WI38 (cell line): ENCODE measurements around the gene HOXB3.

ENCODE experiments used
- H3K4me3 ChIP-seq: 2 replicates; pipeline ENCODE4 v1.5.1; 2011; ENCODE audit warnings: low read depth, mild to moderate bottlenecking, control low read depth, low read length
- TF ChIP-seq, protein P1 (sequence below): IDR thresholded peaks from 2 replicates; pipeline ENCODE4 v1.5.1; 2012; ENCODE audit warnings: low read depth, mild to moderate bottlenecking, control low read depth, low read length

Gene HOXB3

DNA sequence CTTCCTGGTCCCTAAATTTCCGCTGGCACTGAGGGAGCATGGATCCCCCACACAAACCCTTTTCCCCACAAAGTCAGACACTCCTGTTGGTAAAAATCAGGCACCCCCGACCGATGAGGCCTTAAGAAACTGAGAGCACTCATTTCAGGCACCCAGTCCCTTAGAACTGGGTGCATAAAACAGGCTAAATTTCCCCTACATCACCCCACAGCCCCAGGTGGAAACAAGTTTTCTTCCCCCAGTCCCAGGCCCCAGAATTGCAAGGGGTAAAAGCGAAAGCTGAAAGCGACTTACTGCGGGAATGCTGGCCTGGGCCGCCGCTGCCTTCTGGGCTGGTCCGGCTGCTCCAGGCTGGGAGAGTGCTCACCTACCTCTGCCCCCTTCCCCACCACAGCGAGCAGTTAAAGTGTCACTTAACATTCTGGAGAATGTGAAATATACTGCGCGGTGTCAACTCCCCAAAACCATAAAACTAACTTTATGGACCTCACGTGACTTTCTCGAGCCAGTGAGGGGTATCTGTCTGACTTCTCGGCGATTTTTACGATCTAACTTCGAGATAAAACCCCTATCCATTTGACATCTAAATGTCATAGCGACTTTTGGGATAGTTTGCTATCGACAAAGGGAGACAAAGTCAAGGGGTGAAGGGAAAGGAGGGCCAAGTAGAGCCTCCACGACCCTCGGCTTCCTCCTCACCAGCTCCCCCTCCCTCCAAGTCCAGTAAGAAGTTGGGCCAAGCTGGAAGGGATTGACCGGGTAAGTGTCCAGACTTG is at the start of gene HOXB3:
TSS of gene HOXB3 (minus strand) at position 411 of the 776 bp plus-strand sequence. CDS start 37,767 bp downstream, outside the sequence.
- TF ChIP-seq, protein P1, sequence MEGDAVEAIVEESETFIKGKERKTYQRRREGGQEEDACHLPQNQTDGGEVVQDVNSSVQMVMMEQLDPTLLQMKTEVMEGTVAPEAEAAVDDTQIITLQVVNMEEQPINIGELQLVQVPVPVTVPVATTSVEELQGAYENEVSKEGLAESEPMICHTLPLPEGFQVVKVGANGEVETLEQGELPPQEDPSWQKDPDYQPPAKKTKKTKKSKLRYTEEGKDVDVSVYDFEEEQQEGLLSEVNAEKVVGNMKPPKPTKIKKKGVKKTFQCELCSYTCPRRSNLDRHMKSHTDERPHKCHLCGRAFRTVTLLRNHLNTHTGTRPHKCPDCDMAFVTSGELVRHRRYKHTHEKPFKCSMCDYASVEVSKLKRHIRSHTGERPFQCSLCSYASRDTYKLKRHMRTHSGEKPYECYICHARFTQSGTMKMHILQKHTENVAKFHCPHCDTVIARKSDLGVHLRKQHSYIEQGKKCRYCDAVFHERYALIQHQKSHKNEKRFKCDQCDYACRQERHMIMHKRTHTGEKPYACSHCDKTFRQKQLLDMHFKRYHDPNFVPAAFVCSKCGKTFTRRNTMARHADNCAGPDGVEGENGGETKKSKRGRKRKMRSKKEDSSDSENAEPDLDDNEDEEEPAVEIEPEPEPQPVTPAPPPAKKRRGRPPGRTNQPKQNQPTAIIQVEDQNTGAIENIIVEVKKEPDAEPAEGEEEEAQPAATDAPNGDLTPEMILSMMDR = no peak
- peak within 1 kb of the TSS; percentile 89 for H3K4me3 ChIP-seq

DNA sequence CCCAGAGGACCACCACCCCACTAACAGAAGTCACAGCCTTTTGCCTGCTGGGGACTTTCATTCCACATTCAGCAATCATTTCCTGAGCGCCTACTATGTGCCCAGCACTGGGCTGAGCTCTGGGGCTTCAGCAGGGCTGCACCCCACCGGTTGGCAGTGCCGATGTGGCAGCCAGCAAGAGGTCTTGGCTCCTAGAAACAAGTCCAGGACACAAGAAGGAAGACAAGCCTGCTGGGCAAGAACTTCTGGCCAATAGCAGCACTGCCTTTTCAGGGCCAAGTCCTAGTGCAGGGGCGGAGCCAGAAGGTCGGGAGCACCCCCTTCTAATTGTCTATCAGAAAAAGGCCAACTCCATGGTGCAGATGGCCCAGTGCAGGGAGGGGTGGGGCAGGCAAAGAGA is 49.1 kb upstream of the HOXB3 start:
- TF ChIP-seq, protein P1 = no peak
- no peak overlapping the region for H3K4me3 ChIP-seq

DNA sequence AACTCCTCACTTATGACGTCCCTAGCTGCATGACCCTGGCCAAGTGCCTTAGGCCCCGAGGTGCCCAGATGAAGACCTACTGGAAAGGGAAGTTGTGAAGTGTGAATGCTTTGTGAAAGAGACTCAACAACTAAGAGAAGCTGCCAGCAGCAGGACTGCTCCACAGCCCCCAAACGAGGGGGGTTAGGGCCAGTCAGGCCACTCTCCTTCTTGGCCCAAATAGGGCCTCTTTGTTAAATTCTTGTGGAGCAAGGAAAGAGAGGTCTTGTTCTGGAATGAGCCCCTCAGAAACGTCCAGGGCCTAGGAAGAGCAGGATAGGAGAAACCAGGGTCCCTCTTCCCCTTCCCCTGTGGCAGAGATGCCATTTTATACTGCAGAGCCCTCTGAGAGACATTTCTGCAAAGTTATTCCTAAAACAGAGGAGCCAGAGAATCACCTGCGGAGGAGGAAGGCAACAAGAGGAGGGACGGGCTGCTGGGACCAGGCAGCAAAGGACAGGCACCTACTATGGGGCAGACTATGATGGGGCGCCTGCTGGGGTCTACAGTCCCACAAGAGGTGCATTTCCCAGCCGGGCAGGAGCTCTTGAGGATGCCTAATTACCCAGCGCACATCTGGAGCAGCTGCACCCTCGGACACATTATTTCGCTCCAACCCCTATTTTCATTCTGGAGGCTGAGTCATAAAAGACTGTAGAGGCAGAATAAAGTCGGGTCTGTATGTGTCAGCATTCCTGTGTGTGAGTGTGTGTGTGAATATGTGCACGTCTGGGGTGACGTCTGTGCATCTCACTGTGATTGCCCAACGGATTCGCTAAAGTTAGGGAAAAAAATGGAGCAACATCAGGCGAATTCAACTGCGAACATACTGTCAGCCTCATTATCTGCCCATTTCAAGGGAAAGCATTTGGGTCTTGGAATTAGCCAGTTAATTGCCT is 47.6 kb upstream of the HOXB3 start:
- TF ChIP-seq, protein P1 = no peak
- no peak overlapping the region for H3K4me3 ChIP-seq

DNA sequence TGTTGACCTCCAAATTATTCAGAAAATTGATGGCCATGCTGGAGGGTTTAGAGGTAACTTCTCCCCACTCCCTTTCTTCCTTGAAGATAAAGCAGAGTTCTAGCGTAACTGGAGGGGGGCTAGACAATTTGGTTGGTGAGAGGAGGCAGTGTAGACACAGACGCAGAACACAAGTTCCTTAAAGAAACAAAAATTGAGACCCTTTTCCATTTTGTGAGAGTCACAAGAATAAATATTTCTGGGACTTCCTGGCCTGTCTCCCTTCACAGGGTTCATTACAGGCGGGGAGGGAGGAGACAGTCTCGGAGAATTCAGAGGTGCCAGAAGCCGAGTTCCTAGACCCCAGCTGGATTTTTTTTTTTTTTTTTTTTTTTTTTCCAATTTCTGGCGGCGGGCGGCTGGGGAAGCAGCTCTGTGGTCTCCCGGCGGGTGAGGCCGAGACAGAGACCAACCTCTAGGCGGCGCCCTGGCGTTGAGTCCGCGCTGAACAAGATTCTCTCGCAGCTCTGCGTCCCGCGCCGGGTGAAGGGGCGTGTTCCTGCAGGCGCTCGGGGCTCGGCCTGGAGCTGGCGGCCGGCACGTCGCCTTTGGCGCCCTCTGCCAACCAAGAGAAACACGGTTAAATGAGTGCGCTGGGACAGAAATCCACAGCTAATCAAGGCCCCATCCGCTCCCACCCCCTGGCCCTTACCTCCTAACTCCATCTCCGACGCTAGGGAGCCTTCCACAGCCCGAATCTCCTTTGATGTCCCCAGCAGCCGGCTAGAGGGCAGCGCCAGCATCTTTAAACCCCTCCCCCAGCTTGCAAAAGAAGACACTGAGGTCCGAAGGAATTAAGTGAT is 46.4 kb upstream of the HOXB3 start:
- H3K4me3 ChIP-seq = no peak overlapping the region
- TF ChIP-seq, protein P1 = peak; percentile 44; the same call in 1 of the 2 replicates

DNA sequence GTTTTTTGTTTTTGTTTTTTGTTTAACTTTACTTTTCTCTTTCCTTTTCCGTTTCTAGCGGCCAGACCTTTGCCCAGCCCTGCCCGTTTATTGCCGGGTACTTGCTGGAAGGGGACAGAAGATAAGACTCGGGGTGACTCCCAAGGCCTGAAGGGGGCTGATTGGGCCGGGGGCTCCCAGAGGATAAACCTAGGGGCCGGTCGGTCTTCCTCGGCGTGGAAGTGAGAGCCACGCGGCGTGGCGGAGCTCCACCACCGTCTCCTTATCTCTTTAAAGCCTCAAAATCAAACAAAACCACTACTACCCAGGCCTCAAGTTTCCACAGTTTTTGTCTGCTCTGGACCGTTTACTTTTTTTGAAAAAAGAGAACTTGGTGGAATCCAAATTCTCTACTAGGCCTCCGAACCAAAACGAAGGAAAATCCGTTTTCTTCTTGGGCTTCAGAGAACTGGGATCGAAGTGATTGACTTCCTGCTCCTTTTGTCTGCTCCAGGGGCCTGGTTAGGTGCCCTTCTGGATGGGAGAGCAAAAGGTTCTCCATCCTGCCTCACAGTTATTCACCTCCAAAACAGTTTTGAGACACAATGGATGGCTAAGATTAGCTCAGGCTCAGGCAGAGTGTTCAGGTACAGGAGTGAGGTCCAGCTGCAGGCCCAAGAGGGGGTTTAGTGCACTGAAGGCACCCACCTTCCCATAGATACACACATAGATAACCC is 44.6 kb upstream of the HOXB3 start:
- TF ChIP-seq, protein P1 = no peak
- H3K4me3 ChIP-seq = no peak overlapping the region

DNA sequence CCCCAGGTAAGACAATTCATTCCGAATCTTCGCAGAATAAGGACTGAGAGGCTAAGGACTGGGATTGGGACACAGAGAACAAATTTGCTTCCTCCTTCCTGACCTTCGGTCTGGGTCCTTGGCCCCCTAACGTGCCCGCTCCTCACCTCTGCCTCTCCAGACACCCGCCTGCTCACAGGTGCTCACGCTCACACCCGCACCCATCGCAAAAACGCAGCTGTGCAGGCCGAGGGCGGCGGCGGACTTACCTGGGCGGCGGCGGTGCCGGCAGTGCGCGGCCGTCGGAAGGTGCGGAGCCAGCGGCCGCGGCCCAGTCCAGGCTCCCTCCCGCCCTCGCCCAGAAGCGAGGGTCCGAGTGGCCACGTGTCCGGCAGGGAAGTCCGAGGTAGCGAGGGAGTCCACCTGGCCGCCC is 43.2 kb upstream of the HOXB3 start:
- TF ChIP-seq, protein P1 = no peak
- no peak overlapping the region for H3K4me3 ChIP-seq
